Loucy (cell line): Measurements from ENCODE around the gene GRK2.

Experiments
- H2AFZ ChIP-seq: fragments of 200-600 bp; sonication (generic); 2 replicates; pipeline ENCODE4 v1.6.0; 2016; ENCODE audit warnings: antibody characterized with exemption, mild to moderate bottlenecking, low read length, moderate library complexity
- H3F3A ChIP-seq: fragments of 200-600 bp; 2 replicates; pipeline ENCODE4 v1.6.0; 2016; ENCODE audit warnings: antibody characterized with exemption, low read depth, mild to moderate bottlenecking
- H3K27me3 ChIP-seq: fragments of 200-600 bp; sonication (generic); 2 replicates; pipeline ENCODE4 v1.6.1; 2014; ENCODE audit warnings: low read length, mild to moderate bottlenecking; ENCODE audit not compliant: insufficient read depth, poor library complexity, severe bottlenecking
- H3K36me3 ChIP-seq: fragments of 200-600 bp; sonication (generic); 2 replicates; pipeline ENCODE4 v1.6.1; 2016; ENCODE audit warnings: low read length; ENCODE audit not compliant: insufficient read depth
- H3K4me1 ChIP-seq: fragments of 200-600 bp; sonication (generic); 2 replicates; pipeline ENCODE4 v1.5.1; 2014; ENCODE audit warnings: low read length, mild to moderate bottlenecking; ENCODE audit not compliant: insufficient read depth, poor library complexity, severe bottlenecking
- H3K4me2 ChIP-seq: fragments of 200-600 bp; sonication (generic); 2 replicates; pipeline ENCODE4 v1.6.0; 2014; ENCODE audit warnings: antibody characterized with exemption, low read length, low read depth, mild to moderate bottlenecking; ENCODE audit not compliant: poor library complexity, severe bottlenecking
- H3K4me3 ChIP-seq: fragments of 200-600 bp; sonication (generic); 2 replicates; pipeline ENCODE4 v1.5.1; 2014; ENCODE audit warnings: low read length, mild to moderate bottlenecking, mixed read lengths; ENCODE audit not compliant: poor library complexity, severe bottlenecking
- H3K79me2 ChIP-seq: fragments of 200-600 bp; sonication (generic); 2 replicates; pipeline ENCODE4 v1.6.1; 2014; ENCODE audit warnings: low read length; ENCODE audit not compliant: insufficient read depth
- H3K9ac ChIP-seq: fragments of 200-600 bp; sonication (generic); 2 replicates; pipeline ENCODE4 v1.6.0; 2014; ENCODE audit warnings: mild to moderate bottlenecking, low read depth, low read length, moderate library complexity; ENCODE audit not compliant: poor library complexity, severe bottlenecking
- H3K9me2 ChIP-seq: fragments of 200-600 bp; sonication (generic); replicated peaks from 2 replicates; pipeline ENCODE4 v1.6.1; 2016; ENCODE audit warnings: low read depth, low read length, mixed read lengths
- H3K9me3 ChIP-seq: fragments of 200-600 bp; sonication (generic); 2 replicates; pipeline ENCODE4 v1.6.1; 2014; ENCODE audit warnings: mild to moderate bottlenecking, antibody characterized with exemption, low read length, low read depth; ENCODE audit not compliant: insufficient read depth
- H4K20me1 ChIP-seq: fragments of 200-600 bp; sonication (generic); 2 replicates; pipeline ENCODE4 v1.6.0; 2014; ENCODE audit warnings: antibody characterized with exemption, low read length, mild to moderate bottlenecking; ENCODE audit not compliant: insufficient read depth, poor library complexity, severe bottlenecking
- EZH2phosphoT487 ChIP-seq: fragments of 200-600 bp; IDR thresholded peaks from 2 replicates; pipeline ENCODE4 v1.6.1; 2018; ENCODE audit warnings: antibody characterized with exemption, mild to moderate bottlenecking, moderate library complexity, borderline replicate concordance
- TF ChIP-seq, protein P1 (sequence below): fragments of 200-600 bp; sonication (generic); conservative IDR thresholded peaks from 2 replicates; pipeline ENCODE4 v1.5.1; 2014; ENCODE audit warnings: mild to moderate bottlenecking, antibody characterized with exemption, low read length

The GRK2 gene

DNA sequence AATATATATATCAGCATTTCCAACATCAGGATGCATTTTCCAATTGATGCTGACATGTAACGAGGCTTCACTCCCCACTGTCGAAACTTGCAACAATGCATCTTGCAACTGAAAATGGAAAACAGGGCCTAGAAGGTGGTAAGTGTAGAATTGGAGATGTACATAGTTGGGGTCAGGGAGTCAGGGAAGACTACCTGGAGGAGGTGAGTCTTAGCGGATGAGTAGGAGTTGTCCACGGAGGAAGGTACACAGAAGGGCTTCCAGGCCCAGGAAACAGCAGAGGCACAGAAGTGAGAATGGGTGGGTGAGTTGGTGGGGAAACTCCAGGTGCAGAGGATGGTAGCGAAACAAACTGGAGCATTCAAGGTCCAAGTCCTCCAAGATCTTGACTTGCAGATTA is 2.0 kb upstream of the GRK2 start:
- TF ChIP-seq, protein P1, sequence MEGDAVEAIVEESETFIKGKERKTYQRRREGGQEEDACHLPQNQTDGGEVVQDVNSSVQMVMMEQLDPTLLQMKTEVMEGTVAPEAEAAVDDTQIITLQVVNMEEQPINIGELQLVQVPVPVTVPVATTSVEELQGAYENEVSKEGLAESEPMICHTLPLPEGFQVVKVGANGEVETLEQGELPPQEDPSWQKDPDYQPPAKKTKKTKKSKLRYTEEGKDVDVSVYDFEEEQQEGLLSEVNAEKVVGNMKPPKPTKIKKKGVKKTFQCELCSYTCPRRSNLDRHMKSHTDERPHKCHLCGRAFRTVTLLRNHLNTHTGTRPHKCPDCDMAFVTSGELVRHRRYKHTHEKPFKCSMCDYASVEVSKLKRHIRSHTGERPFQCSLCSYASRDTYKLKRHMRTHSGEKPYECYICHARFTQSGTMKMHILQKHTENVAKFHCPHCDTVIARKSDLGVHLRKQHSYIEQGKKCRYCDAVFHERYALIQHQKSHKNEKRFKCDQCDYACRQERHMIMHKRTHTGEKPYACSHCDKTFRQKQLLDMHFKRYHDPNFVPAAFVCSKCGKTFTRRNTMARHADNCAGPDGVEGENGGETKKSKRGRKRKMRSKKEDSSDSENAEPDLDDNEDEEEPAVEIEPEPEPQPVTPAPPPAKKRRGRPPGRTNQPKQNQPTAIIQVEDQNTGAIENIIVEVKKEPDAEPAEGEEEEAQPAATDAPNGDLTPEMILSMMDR: no peak
- no peak for TF ChIP-seq EZH2phosphoT487
- Histone ChIP-seq H3K79me2 (peaks cover 28% of the 10 kb centered on the region), H3K9ac (no peak overlapping the region), H3F3A (0 out of 2 replicates have a peak, but pooled peaks cover 4% of the 10 kb centered on the region), H3K4me2 (no peak overlapping the region), H3K9me3 (no peaks in the 10 kb centered on the region), H3K4me1 (peaks cover 29% of the 10 kb centered on the region), H3K36me3 (no peaks in the 10 kb centered on the region), H3K4me3 (no peak overlapping the region), H3K9me2 (no peaks in the 10 kb centered on the region), H4K20me1 (peaks cover 20% of the 10 kb centered on the region), H2AFZ (no peak overlapping the region), H3K27me3 (no peaks in the 10 kb centered on the region)

DNA sequence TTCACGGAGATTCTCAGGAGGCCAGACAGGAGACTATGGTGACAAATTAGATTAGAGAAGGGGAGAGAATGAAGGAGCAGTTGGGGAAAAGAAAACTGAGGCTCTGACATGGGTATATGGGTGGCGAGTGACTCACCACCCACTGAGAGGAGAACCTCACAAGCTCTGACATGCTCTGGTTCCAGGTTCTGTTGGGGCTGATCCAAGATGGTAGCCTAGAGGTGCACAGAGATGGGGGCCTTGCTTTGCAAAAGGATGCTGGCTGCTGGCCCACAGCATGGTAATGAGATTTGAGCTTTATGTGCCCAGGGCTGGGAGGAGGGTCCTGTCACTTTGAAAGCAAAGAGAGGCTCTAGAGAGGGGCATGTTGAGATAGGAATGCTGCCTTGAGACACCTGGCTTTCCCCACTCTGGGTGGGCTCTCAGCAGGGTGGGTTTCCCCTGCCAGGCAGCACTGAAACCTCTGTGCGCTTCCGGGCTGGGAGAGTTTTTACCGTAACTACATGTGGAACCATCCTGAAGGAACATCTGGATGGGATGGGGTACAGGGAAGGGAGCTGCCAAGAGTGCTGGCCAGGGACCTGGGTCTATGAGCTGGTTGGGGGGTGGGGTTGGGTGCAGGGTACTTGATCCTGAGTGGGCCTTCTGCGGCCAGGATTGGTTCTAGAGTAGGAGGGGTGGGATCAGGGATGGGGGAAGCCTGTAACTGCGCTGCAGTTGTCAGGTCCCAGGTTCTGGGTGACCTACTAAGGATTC is 1.2 kb upstream of the GRK2 start:
- Histone ChIP-seq H3K4me2 (no peak overlapping the region), H3K4me1 (peaks cover 37% of the 10 kb centered on the region), H4K20me1 (peaks cover 28% of the 10 kb centered on the region), H2AFZ (no peak overlapping the region), H3K9ac (no peak overlapping the region), H3K36me3 (no peaks in the 10 kb centered on the region), H3K4me3 (no peak overlapping the region), H3K9me2 (no peaks in the 10 kb centered on the region), H3K79me2 (peaks cover 36% of the 10 kb centered on the region), H3F3A (peaks cover 4% of the 10 kb centered on the region; the same call in 1 of the 2 replicates), H3K9me3 (no peaks in the 10 kb centered on the region), H3K27me3 (no peaks in the 10 kb centered on the region)
- TF ChIP-seq, protein P1: no peak
- TF ChIP-seq EZH2phosphoT487: no peak

DNA sequence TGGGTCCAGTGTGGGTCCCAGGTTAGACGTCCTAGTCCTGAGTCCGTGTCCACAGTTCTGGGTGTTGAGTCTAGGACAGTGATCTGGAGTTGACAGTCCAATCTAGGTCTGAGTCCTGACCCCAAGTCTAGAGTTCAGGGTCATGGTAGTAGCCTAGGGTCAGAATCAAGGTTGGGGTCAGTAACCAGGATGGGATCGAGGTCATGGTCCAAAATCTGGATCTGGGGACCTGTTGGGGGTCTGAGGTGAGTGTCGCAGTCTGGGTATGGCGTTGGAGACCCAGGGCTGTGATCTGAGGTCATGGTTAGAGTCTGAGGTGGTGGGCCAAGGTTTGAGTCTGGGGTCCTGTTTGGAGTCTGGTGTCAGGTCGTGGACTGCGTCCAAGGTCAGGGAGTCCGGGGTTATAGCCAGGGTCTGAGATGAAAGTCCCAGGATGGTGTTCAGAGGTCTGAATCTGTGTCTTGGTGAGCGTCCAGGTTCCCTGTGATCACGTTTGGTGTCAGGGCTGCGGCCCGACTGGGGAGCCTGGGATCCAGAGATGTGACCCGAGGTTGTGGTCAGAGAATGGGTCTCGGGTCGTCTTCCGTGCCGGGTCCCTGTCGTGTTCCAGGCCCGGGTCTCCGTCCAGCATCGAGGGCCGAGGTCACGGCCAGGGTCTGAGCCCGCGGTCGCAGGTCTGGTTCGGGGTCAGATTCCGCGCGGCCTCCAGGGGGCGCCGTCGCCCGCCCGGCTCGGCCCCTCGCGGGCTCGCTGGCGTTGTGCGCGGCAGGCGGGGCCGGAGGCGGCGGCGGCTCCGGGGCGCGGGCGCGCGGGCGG is 432 bp upstream of the GRK2 start:
- Histone ChIP-seq H3K36me3 (no peaks in the 10 kb centered on the region), H3K9me3 (no peaks in the 10 kb centered on the region), H3K79me2 (peaks cover 44% of the 10 kb centered on the region), H2AFZ (peak overlapping the region; percentile 20; the same call in 1 of the 2 replicates), H3K4me1 (peaks cover 37% of the 10 kb centered on the region), H3F3A (peaks cover 8% of the 10 kb centered on the region; the same call in 1 of the 2 replicates), H3K27me3 (no peaks in the 10 kb centered on the region), H3K4me2 (peak overlapping the region; percentile 56), H3K9ac (peak overlapping the region; percentile 19), H3K9me2 (no peaks in the 10 kb centered on the region), H4K20me1 (peaks cover 33% of the 10 kb centered on the region), H3K4me3 (peak overlapping the region; percentile 37)
- TF ChIP-seq EZH2phosphoT487: no peak
- TF ChIP-seq, protein P1: peak; percentile 51
